H1 (cell line): ENCODE results near the gene SMAP2. TPM values are rescaled to one million over a fixed set of nuclear protein-coding genes. Genes with fewer than 3 reads are reported as not detected.

ENCODE experiments used
- CTCF ChIA-PET: fragments of 300-600 bp; sonication (Branson Sonifier 250); formaldehyde crosslinking; loops from one replicate; lab custom pipeline; 2021; ENCODE audit not compliant: partially characterized antibody; lab: Charles Lee
- POLR2A ChIA-PET: fragments of 300-600 bp; sonication (Branson Sonifier 250); formaldehyde crosslinking; loops from one replicate; lab custom pipeline; 2021; ENCODE audit warnings: inconsistent platforms; ENCODE audit not compliant: partially characterized antibody; lab: Charles Lee
- DNase-seq, 2 experiments: peaks; one replicate each; pipeline versions ENCODE4 v3.0.0 to v3.0.0-alpha.2; 2010 to 2022; ENCODE audit warnings: low spot score in 2 of 2, low read depth in 1 of 2, mixed read lengths in 1 of 2
- FAIRE-seq: peaks from 2 replicates; lab custom pipeline; 2011; peaks lifted over from hg19 to GRCh38; lab: Jason Lieb, UNC
- H2AFZ ChIP-seq: 2 replicates; pipeline ENCODE4 v1.8.1; 2012; ENCODE audit warnings: low read length, inconsistent platforms
- H2AK5ac ChIP-seq: 2 replicates; pipeline ENCODE4 v1.6.1; 2013; ENCODE audit warnings: low read depth, low read length
- H2BK120ac ChIP-seq: replicated peaks from 2 replicates; pipeline ENCODE3; 2013; ENCODE audit warnings: low read depth, low read length, inconsistent platforms
- H2BK12ac ChIP-seq: 2 replicates; pipeline ENCODE4 v1.6.1; 2013; ENCODE audit warnings: low read depth, low read length
- H2BK15ac ChIP-seq: 2 replicates; pipeline ENCODE4 v1.6.1; 2013; ENCODE audit warnings: low read length
- H2BK20ac ChIP-seq: 2 replicates; pipeline ENCODE4 v1.6.1; 2013; ENCODE audit warnings: low read length
- H2BK5ac ChIP-seq: 2 replicates; pipeline ENCODE4 v1.6.1; 2013; ENCODE audit warnings: low read depth, low read length
- H3K14ac ChIP-seq: 2 replicates; pipeline ENCODE4 v1.6.1; 2013; ENCODE audit warnings: inconsistent platforms; ENCODE audit not compliant: insufficient read length
- H3K18ac ChIP-seq: 2 replicates; pipeline ENCODE4 v1.6.1; 2013; ENCODE audit warnings: low read length; ENCODE audit errors: extremely low read depth
- H3K23ac ChIP-seq: 2 replicates; pipeline ENCODE4 v1.6.1; 2013; ENCODE audit warnings: inconsistent platforms; ENCODE audit not compliant: insufficient read length
- H3K23me2 ChIP-seq: 2 replicates; pipeline ENCODE4 v1.6.1; 2013; ENCODE audit warnings: low read depth, low read length
- H3K27ac ChIP-seq: 2 replicates; pipeline ENCODE4 v1.6.1; 2011; ENCODE audit warnings: low read depth, low read length, inconsistent platforms
- H3K27me3 ChIP-seq, 4 experiments: replicated peaks in 1 of 4; 1 replicate in 1 of 4; 2 replicates in 3 of 4; pipeline versions ENCODE4 v1.6.1 to v1.8.1; 2011 to 2013; ENCODE audit warnings: low read length in 3 of 4, mild to moderate bottlenecking in 3 of 4, inconsistent platforms in 2 of 4, mixed read lengths in 2 of 4, moderate library complexity in 1 of 4; ENCODE audit not compliant: control insufficient read depth in 3 of 4, insufficient read depth in 3 of 4; ENCODE audit errors: extremely low read depth in 1 of 4
- H3K36me3 ChIP-seq, 4 experiments: 2 replicates each; pipeline versions ENCODE4 v1.6.1 to v1.8.1; 2011 to 2013; ENCODE audit warnings: mild to moderate bottlenecking in 4 of 4, low read length in 3 of 4, moderate library complexity in 2 of 4, control low read depth in 1 of 4, inconsistent platforms in 1 of 4; ENCODE audit not compliant: insufficient read depth in 4 of 4, control insufficient read depth in 2 of 4
- H3K4ac ChIP-seq: replicated peaks from 2 replicates; pipeline ENCODE3; 2013; ENCODE audit warnings: low read length, low read depth, mixed read lengths, inconsistent platforms; ENCODE audit not compliant: insufficient read length
- H3K4me1 ChIP-seq, 4 experiments: replicated peaks in 1 of 4; 1 replicate in 1 of 4; 2 replicates in 3 of 4; pipeline versions ENCODE4 v1.6.1 to v1.8.1; 2011 to 2013; ENCODE audit warnings: low read length in 3 of 4, inconsistent platforms in 2 of 4, mixed read lengths in 1 of 4; ENCODE audit not compliant: insufficient read depth in 4 of 4, control insufficient read depth in 3 of 4
- H3K4me2 ChIP-seq, 2 experiments: 2 replicates each; pipeline versions ENCODE4 v1.6.1 to v1.8.1; 2011 to 2013; ENCODE audit warnings: low read depth in 2 of 2, low read length in 2 of 2, control low read depth in 1 of 2, inconsistent platforms in 1 of 2, mild to moderate bottlenecking in 1 of 2; ENCODE audit not compliant: insufficient read depth in 1 of 2
- H3K4me3 ChIP-seq, 4 experiments: fragments of 200-600, 300-600 bp in 1 of 4; sonication (generic), shearing (Covaris generic), sonication (Bioruptor Twin) in 1 of 4; 2 replicates each; pipeline versions ENCODE4 v1.5.1 to v1.8.1; 2011 to 2016; ENCODE audit warnings: low read length in 4 of 4, low read depth in 3 of 4, control low read depth in 2 of 4, inconsistent platforms in 2 of 4, mild to moderate bottlenecking in 2 of 4, mixed read lengths in 1 of 4, moderate library complexity in 1 of 4; ENCODE audit not compliant: insufficient read depth in 2 of 4; ENCODE audit errors: extremely low read depth in 1 of 4
- H3K56ac ChIP-seq: replicated peaks from 2 replicates; pipeline ENCODE3; 2013; ENCODE audit warnings: low read depth, mild to moderate bottlenecking, mixed read lengths, low read length, inconsistent platforms; ENCODE audit not compliant: insufficient read length
- H3K79me1 ChIP-seq: 2 replicates; pipeline ENCODE4 v1.6.1; 2013; ENCODE audit warnings: low read depth, low read length, control low read depth
- H3K79me2 ChIP-seq, 2 experiments: 2 replicates each; pipeline versions ENCODE4 v1.6.1 to v1.8.1; 2012 to 2013; ENCODE audit warnings: low read length in 2 of 2, mild to moderate bottlenecking in 2 of 2, inconsistent platforms in 1 of 2; ENCODE audit not compliant: insufficient read depth in 2 of 2, control insufficient read depth in 1 of 2
- H3K9ac ChIP-seq, 4 experiments: replicated peaks in 1 of 4; 1 replicate in 1 of 4; 2 replicates in 3 of 4; pipeline versions ENCODE4 v1.6.1 to v1.8.1; 2011 to 2013; ENCODE audit warnings: low read depth in 3 of 4, low read length in 3 of 4, control low read depth in 2 of 4, mild to moderate bottlenecking in 2 of 4, moderate library complexity in 2 of 4, inconsistent platforms in 1 of 4; ENCODE audit errors: extremely low read depth in 1 of 4
- H3K9me3 ChIP-seq, 2 experiments: 2 replicates each; pipeline versions ENCODE4 v1.6.1 to v1.8.1; 2012 to 2013; ENCODE audit warnings: mild to moderate bottlenecking in 2 of 2, moderate library complexity in 2 of 2, control low read depth in 1 of 2, inconsistent platforms in 1 of 2, low read depth in 1 of 2, low read length in 1 of 2, mixed read lengths in 1 of 2; ENCODE audit not compliant: insufficient read depth in 2 of 2
- H4K20me1 ChIP-seq, 2 experiments: replicated peaks in 1 of 2; 2 replicates each; pipeline versions ENCODE3 to v1.8.1; 2011 to 2013; ENCODE audit warnings: inconsistent platforms in 2 of 2, low read length in 2 of 2, mild to moderate bottlenecking in 1 of 2; ENCODE audit not compliant: insufficient read depth in 2 of 2, control insufficient read depth in 1 of 2
- H4K5ac ChIP-seq: 2 replicates; pipeline ENCODE4 v1.6.1; 2013; ENCODE audit warnings: low read length, low read depth, mixed read lengths, inconsistent platforms; ENCODE audit not compliant: insufficient read length
- H4K8ac ChIP-seq: 2 replicates; pipeline ENCODE4 v1.8.0; 2013; ENCODE audit warnings: mild to moderate bottlenecking, moderate library complexity, low read length, inconsistent platforms; ENCODE audit not compliant: insufficient read depth; ENCODE audit errors: extremely low read depth
- H4K91ac ChIP-seq: replicated peaks from 2 replicates; pipeline ENCODE3; 2013; ENCODE audit warnings: low read length, mixed read lengths, inconsistent platforms; ENCODE audit not compliant: insufficient read length
- BACH1 ChIP-seq: IDR thresholded peaks from 2 replicates; pipeline ENCODE4 v1.6.1; 2012; ENCODE audit warnings: low read length, improper control_type of control experiment
- CBX5 ChIP-seq: fragments of 300-800, 300-1000 bp; sonication (generic); IDR thresholded peaks from 2 replicates; pipeline ENCODE4 v1.7.1; 2016; ENCODE audit warnings: antibody characterized with exemption, low read length, low read depth
- JUN ChIP-seq: IDR thresholded peaks from 2 replicates; pipeline ENCODE4 v1.6.1; 2011; ENCODE audit warnings: low read depth, mild to moderate bottlenecking, improper control_type of control experiment, low read length
- KDM1A ChIP-seq: fragments of 200-600, 300-600 bp; sonication (generic); IDR thresholded peaks from 2 replicates; pipeline ENCODE4 v1.7.1; 2016; ENCODE audit warnings: mild to moderate bottlenecking, low read length, borderline replicate concordance
- RNF2 ChIP-seq: fragments of 200-900, 300-1000 bp; sonication (generic); IDR thresholded peaks from 2 replicates; pipeline ENCODE4 v1.7.1; 2016; ENCODE audit warnings: borderline replicate concordance, low read depth, mild to moderate bottlenecking, antibody characterized with exemption, low read length; ENCODE audit not compliant: poor library complexity, severe bottlenecking; ENCODE audit errors: missing control alignments
- TAF7 ChIP-seq: optimal IDR thresholded peaks from 2 replicates; pipeline ENCODE3; 2011; ENCODE audit warnings: low read depth, mild to moderate bottlenecking, inconsistent platforms, low read length, moderate library complexity, borderline replicate concordance
- WGBS, 2 experiments: shearing (Covaris generic) in 1 of 2; methylation state at CpG; one replicate each; pipeline versions ENCODE4 v1.1.6 to v1.1.7; 2013 to 2015; ENCODE audit warnings: low lambda C conversion rate in 2 of 2, mixed read lengths in 2 of 2, inconsistent platforms in 1 of 2, low coverage in 1 of 2, missing lambda C conversion rate in 1 of 2; ENCODE audit not compliant: insufficient replicate concordance in 2 of 2, insufficient coverage in 1 of 2, insufficient read length in 1 of 2; ENCODE audit errors: extremely low coverage in 1 of 2, missing lambda C conversion rate in 1 of 2; 5-methylcytosine and 5-hydroxymethylcytosine counted together
- polyA plus RNA-seq, 7 experiments: library from polyadenylated mRNA; depleted of rRNA in 3 of 7; stranded (reverse) in 5 of 7; unstranded in 2 of 7; fragments of >200 nt in 5 of 7; fragments of 200-250 nt in 2 of 7; gene quantifications; 1 replicate in 5 of 7; 2 replicates in 1 of 7; 4 replicates in 1 of 7; pipeline versions ENCODE4 v1.2.1 to v1.2.3, GENCODE V29; 2011 to 2013; ENCODE audit warnings: missing spikeins in 2 of 7, mixed read lengths in 2 of 7
- total RNA-seq: library from RNA; stranded (reverse); fragmentation: NEBNext Ultra II Directional; extraction: Animal tissue kit (Norgen Biotek cat#: 25700); gene quantifications from 2 replicates; pipeline ENCODE4 v1.2.1, GENCODE V29; 2021
- TF ChIP-seq, protein P1 (sequence below): IDR thresholded peaks from 2 replicates; pipeline ENCODE4 v1.6.1; 2012; ENCODE audit warnings: low read length, inconsistent platforms
- TF ChIP-seq, protein P2 (sequence below): IDR thresholded peaks from 2 replicates; pipeline ENCODE4 v1.6.1; 2012; ENCODE audit warnings: inconsistent platforms

SMAP2 gene
- total and polyA plus RNA-seq, 2 of the 8 experiments (the other 6 are each of a cell fraction or from before 2014, with no cell fraction given): 4.3 to 5.5 TPM

DNA sequence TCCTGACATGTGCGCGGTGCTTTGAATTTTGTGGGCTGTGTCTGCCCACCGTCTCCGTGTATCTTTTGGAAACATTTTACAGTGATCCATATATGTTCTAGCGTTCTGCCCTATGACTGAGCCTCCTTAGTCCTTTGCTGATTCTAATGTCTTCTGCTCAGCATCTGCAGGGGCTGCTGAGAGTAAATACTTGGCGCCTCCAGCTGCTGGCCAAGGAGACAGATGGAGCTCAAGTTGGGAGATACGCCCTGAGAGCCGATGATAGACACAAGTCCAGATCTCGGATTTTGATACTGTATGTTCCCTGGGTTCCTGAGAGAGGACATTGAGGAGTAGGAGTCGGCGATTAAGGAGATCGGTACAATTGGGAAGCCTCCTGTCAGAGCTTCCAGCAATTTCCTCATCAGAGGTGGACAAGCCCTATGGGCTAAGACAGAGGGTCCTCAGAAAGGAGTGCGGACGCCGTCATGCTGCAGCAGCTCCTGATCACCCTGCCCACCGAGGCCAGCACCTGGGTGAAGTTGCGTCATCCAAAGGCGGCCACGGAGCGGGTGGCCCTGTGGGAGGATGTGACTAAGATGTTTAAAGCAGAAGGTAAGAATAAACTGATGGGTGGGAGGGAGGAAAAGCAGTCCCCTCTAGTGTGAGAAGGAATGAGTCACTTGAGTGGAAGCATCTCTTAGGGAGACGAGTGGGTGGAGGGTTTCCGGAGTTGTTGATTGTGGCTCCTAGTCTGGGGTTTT is 77.1 kb downstream of the SMAP2 start:
- H3K4ac ChIP-seq: no peak overlapping the region
- no peak for FAIRE-seq
- peak overlapping the region; percentile 26 for H3K56ac ChIP-seq
- H3K4me2 ChIP-seq: peak overlapping the region; percentile 79 to 97
- H3K36me3 ChIP-seq: peaks cover 0 to 28% (median 8%) of the 10 kb centered on the region in 4 experiments; a peak in 4 of 8 replicates
- peak overlapping the region; percentile 71 for H2BK12ac ChIP-seq
- H3K4me3 ChIP-seq: peak overlapping the region; percentile 62 to 76 (median 68)
- H3K27ac ChIP-seq: no peak overlapping the region
- peaks cover 10% of the 10 kb centered on the region; the same call in 1 of the 2 replicates for H3K23me2 ChIP-seq
- peak overlapping the region; percentile 62; the same call in 1 of the 2 replicates for H3K18ac ChIP-seq
- no peak overlapping the region for H3K23ac ChIP-seq
- H3K27me3 ChIP-seq: no peaks in the 10 kb centered on the region
- CTCF ChIA-PET: interaction anchor here (0.5 to 1.6 kb wide), 7 partner anchors 10 to 146 kb away, joined by 3 to 4 read pairs (median 3); no protein-coding TSS in a partner anchor
- no peak overlapping the region for H2BK120ac ChIP-seq
- peak in 1 of 2 experiments; percentile 47 for DNase-seq
- H2AFZ ChIP-seq: peak overlapping the region; percentile 76
- no peak overlapping the region for H3K14ac ChIP-seq
- no peaks in the 10 kb centered on the region for H4K20me1 ChIP-seq
- POLR2A ChIA-PET: interaction anchor here (0.7 to 2.0 kb wide), 20 partner anchors 10 to 410 kb away, joined by 3 to 8 read pairs (median 4); partner anchors contain the start of genes CAP1, NFYC, ZFP69 and ZNF684
- H2BK20ac ChIP-seq: no peak overlapping the region
- peak overlapping the region; percentile 61; the same call in 1 of the 2 replicates for H2AK5ac ChIP-seq
- H3K4me1 ChIP-seq: peaks cover 0 to 8% (median 2%) of the 10 kb centered on the region in 4 experiments; a peak in 5 of 7 replicates
- peak overlapping the region; percentile 66; the same call in 1 of the 2 replicates for H4K8ac ChIP-seq
- H4K5ac ChIP-seq: peak overlapping the region; percentile 49
- no peaks in the 10 kb centered on the region for H3K79me1 ChIP-seq
- peaks cover 0 to 6% of the 10 kb centered on the region in 2 experiments; a peak in 1 of 4 replicates for H3K79me2 ChIP-seq
- peak overlapping the region; percentile 76 to 89 (median 79) for H3K9ac ChIP-seq
- H4K91ac ChIP-seq: no peak overlapping the region
- H2BK15ac ChIP-seq: no peak overlapping the region
- H2BK5ac ChIP-seq: peak overlapping the region; percentile 67; the same call in 1 of the 2 replicates
- 36% methylated on average over 22 of the region's 22 CpGs; no CpG with 5 or more reads in 1 of the 2 experiments for WGBS, 2 experiments
- H3K9me3 ChIP-seq: peaks cover 7 to 17% of the 10 kb centered on the region in 2 experiments; a peak in 3 of 4 replicates
- TF ChIP-seq JUN: no peak
- TF ChIP-seq RNF2: no peak
- TF ChIP-seq, protein P1, sequence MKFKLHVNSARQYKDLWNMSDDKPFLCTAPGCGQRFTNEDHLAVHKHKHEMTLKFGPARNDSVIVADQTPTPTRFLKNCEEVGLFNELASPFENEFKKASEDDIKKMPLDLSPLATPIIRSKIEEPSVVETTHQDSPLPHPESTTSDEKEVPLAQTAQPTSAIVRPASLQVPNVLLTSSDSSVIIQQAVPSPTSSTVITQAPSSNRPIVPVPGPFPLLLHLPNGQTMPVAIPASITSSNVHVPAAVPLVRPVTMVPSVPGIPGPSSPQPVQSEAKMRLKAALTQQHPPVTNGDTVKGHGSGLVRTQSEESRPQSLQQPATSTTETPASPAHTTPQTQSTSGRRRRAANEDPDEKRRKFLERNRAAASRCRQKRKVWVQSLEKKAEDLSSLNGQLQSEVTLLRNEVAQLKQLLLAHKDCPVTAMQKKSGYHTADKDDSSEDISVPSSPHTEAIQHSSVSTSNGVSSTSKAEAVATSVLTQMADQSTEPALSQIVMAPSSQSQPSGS: no peak
- no peak for TF ChIP-seq CBX5
- TF ChIP-seq KDM1A: no peak
- no peak for TF ChIP-seq TAF7
- TF ChIP-seq, protein P2, sequence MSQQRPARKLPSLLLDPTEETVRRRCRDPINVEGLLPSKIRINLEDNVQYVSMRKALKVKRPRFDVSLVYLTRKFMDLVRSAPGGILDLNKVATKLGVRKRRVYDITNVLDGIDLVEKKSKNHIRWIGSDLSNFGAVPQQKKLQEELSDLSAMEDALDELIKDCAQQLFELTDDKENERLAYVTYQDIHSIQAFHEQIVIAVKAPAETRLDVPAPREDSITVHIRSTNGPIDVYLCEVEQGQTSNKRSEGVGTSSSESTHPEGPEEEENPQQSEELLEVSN: no peak
- no peak for TF ChIP-seq BACH1
